HepG2 (cell line): ENCODE data around the gene RNF4. TPM values are rescaled to one million over a fixed set of nuclear protein-coding genes. Genes with fewer than 3 reads are reported as not detected.

ENCODE experiments used
- ASH2L ChIP-seq: fragments of 300-600, 200-600 bp; sonication (generic); IDR thresholded peaks from 2 replicates; pipeline ENCODE4 v1.7.0; 2017; ENCODE audit warnings: low read depth, mild to moderate bottlenecking, moderate library complexity, mixed read lengths, low read length; ENCODE audit not compliant: insufficient read length
- CEBPB ChIP-seq: IDR thresholded peaks from 2 replicates; pipeline ENCODE4 v1.6.1; 2011; ENCODE audit warnings: low read depth, low read length, improper control_type of control experiment, borderline replicate concordance
- DNMT1 ChIP-seq: sonication (generic); formaldehyde crosslinking; IDR thresholded peaks from 2 replicates; pipeline ENCODE4 v1.5.1; 2020; ENCODE audit warnings: mild to moderate bottlenecking, missing genetic modification reagents
- E2F1 ChIP-seq: sonication (generic); formaldehyde crosslinking; IDR thresholded peaks from 2 replicates; pipeline ENCODE4 v1.5.0; 2020; ENCODE audit warnings: missing genetic modification reagents
- FOSL1 ChIP-seq: sonication (generic); formaldehyde crosslinking; IDR thresholded peaks from 2 replicates; pipeline ENCODE4 v1.9.0; 2021; ENCODE audit warnings: missing genetic modification reagents, borderline replicate concordance
- MXI1 ChIP-seq: IDR thresholded peaks from 3 replicates; pipeline ENCODE4 v1.6.1; 2012; ENCODE audit warnings: low read depth, low read length, inconsistent platforms, borderline replicate concordance
- PATZ1 ChIP-seq: sonication (generic); formaldehyde crosslinking; IDR thresholded peaks from 2 replicates; pipeline ENCODE4 v1.4.0; 2020; ENCODE audit warnings: missing genetic modification reagents
- PHF21A ChIP-seq: sonication (generic); formaldehyde crosslinking; IDR thresholded peaks from 2 replicates; pipeline ENCODE4 v1.5.0; 2020; ENCODE audit warnings: mild to moderate bottlenecking, missing genetic modification reagents
- POLR2G ChIP-seq: fragments of 200-400 bp; formaldehyde crosslinking; IDR thresholded peaks from 2 replicates; pipeline ENCODE4 v1.6.1; 2018; ENCODE audit warnings: mild to moderate bottlenecking, low read depth, low read length, moderate library complexity
- PRDM10 ChIP-seq: sonication (generic); formaldehyde crosslinking; IDR thresholded peaks from 2 replicates; pipeline ENCODE4 v1.4.0; 2020; ENCODE audit warnings: low read depth, missing genetic modification reagents
- PRMT3 ChIP-seq: sonication (generic); formaldehyde crosslinking; IDR thresholded peaks from 2 replicates; pipeline ENCODE4 v1.8.1; 2022; ENCODE audit warnings: low read depth, mild to moderate bottlenecking, moderate library complexity, missing genetic modification reagents, borderline replicate concordance
- SP2 ChIP-seq: sonication (generic); formaldehyde crosslinking; IDR thresholded peaks from 2 replicates; pipeline ENCODE4 v1.5.1; 2020; ENCODE audit warnings: mild to moderate bottlenecking, missing genetic modification reagents
- TEAD3 ChIP-seq: optimal IDR thresholded peaks from 2 replicates; pipeline ENCODE3; 2016; ENCODE audit warnings: borderline replicate concordance
- ZBTB20 ChIP-seq: sonication (generic); formaldehyde crosslinking; IDR thresholded peaks from 2 replicates; pipeline ENCODE4 v1.8.1; 2023; ENCODE audit warnings: missing genetic modification reagents, low read depth, mild to moderate bottlenecking, borderline replicate concordance
- ZNF547 ChIP-seq: sonication (generic); formaldehyde crosslinking; IDR thresholded peaks from 2 replicates; pipeline ENCODE4 v1.5.1; 2020; ENCODE audit warnings: mild to moderate bottlenecking, missing genetic modification reagents
- ZNF615 ChIP-seq: sonication (generic); formaldehyde crosslinking; IDR thresholded peaks from 2 replicates; pipeline ENCODE4 v1.5.0; 2020; ENCODE audit warnings: mild to moderate bottlenecking, missing genetic modification reagents, borderline replicate concordance
- ZSCAN21 ChIP-seq: sonication (generic); formaldehyde crosslinking; IDR thresholded peaks from 2 replicates; pipeline ENCODE4 v1.8.0; 2022; ENCODE audit warnings: mild to moderate bottlenecking, missing genetic modification reagents, moderate library complexity, borderline replicate concordance
- polyA plus RNA-seq, 8 experiments: library from polyadenylated mRNA; depleted of rRNA in 3 of 8; stranded (reverse) in 7 of 8; unstranded in 1 of 8; fragments of >200 nt; fragmentation: Illumina TruSeq in 4 of 8; extraction: Trizol in 4 of 8; gene quantifications; 2 replicates each; pipeline versions ENCODE4 v1.2.1 to v1.2.3, GENCODE V29; 2011 to 2016; ENCODE audit warnings: low read depth in 4 of 8, missing spikeins in 1 of 8, mixed read lengths in 1 of 8; ENCODE audit not compliant: insufficient read depth in 1 of 8
- total RNA-seq, 5 experiments: library from RNA; depleted of rRNA; stranded (reverse); fragments of >200 nt; fragmentation: Illumina TruSeq; extraction: Trizol; gene quantifications; 2 replicates each; pipeline ENCODE4 v1.2.3, GENCODE V29; 2016; ENCODE audit warnings: low read depth in 1 of 5
- TF ChIP-seq, protein P1 (sequence below): IDR thresholded peaks from 2 replicates; pipeline ENCODE4 v1.6.1; 2016; ENCODE audit warnings: mild to moderate bottlenecking, missing biosample characterization, missing genetic modification reagents

The RNF4 gene
- total and polyA plus RNA-seq, 2 of the 13 experiments (the other 11 are each of a cell fraction or from before 2014, with no cell fraction given): 38.1 to 45.1 TPM

- TF ChIP-seq ZNF615 (CRISPR knock-in tag) (peak; percentile 90), SP2 (CRISPR knock-in tag) (peak; percentile 8; the same call in 1 of the 2 replicates), MXI1 (peak; percentile 41; the same call in 1 of the 3 replicates), TEAD3 (peak; percentile 21), FOSL1 (CRISPR knock-in tag) (no peak), ZBTB20 (CRISPR knock-in tag) (no peak), PRDM10 (CRISPR knock-in tag) (no peak), E2F1 (no peak), ZSCAN21 (CRISPR knock-in tag) (0 out of 2 replicates have a peak, but pooled peaks have one; percentile 29), PRMT3 (CRISPR knock-in tag) (no peak), PHF21A (no peak), DNMT1 (peak; percentile 43; the same call in 1 of the 2 replicates), PATZ1 (CRISPR knock-in tag) (no peak), CEBPB (no peak), ASH2L (peak; percentile 83), ZNF547 (CRISPR knock-in tag) (peak; percentile 43; the same call in 1 of the 2 replicates), POLR2G (no peak)
- TF ChIP-seq, protein P1, sequence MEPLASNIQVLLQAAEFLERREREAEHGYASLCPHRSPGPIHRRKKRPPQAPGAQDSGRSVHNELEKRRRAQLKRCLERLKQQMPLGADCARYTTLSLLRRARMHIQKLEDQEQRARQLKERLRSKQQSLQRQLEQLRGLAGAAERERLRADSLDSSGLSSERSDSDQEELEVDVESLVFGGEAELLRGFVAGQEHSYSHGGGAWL (CRISPR knock-in tag): 0 out of 2 replicates have a peak, but pooled peaks have one; percentile 20
Observed at GRCh38 chr4:2469192-2469984, 482 bp downstream of the RNF4 start (continued).
